HG03571 (cell line): Measurements from ENCODE around the gene ERBB4.

Source experiments
- ATAC-seq: cut with Tn5 transposase; IDR thresholded peaks from one replicate; pipeline ENCODE4 v1.9.1; 2021; ENCODE audit not compliant: unreplicated experiment

Gene ERBB4

GRCh38 chr2:212428681-212429478, 109.7 kb downstream of the ERBB4 start:
- ATAC-seq, result no peak

GRCh38 chr2:212427638-212428037, 111.0 kb downstream of the ERBB4 start:
- ATAC-seq, result no peak

- ATAC-seq, result no peak
These were observed 111.8 kb downstream of the ERBB4 start for GRCh38 chr2:212426637-212427412.

- ATAC-seq, result no peak
These were observed 114.5 kb downstream of the ERBB4 start for GRCh38 chr2:212424082-212424481.

- no peak for ATAC-seq
These were observed 115.5 kb downstream of the ERBB4 start for GRCh38 chr2:212423089-212423488.

- ATAC-seq, result no peak
These were observed 116.9 kb downstream of the ERBB4 start for GRCh38 chr2:212421556-212422334.

GRCh38 chr2:212416086-212416485, 122.5 kb downstream of the ERBB4 start:
- no peak for ATAC-seq

GRCh38 chr2:212414767-212415211, 123.8 kb downstream of the ERBB4 start:
- ATAC-seq, result no peak

- ATAC-seq, result no peak
These were observed 129.0 kb downstream of the ERBB4 start for GRCh38 chr2:212409560-212409959.

GRCh38 chr2:212408524-212408923, 130.1 kb downstream of the ERBB4 start:
- no peak for ATAC-seq

GRCh38 chr2:212406716-212407115, 131.9 kb downstream of the ERBB4 start:
- ATAC-seq, result no peak

- no peak for ATAC-seq
These were observed 136.3 kb downstream of the ERBB4 start for GRCh38 chr2:212402316-212402715.

GRCh38 chr2:212398316-212398715, 140.3 kb downstream of the ERBB4 start:
- no peak for ATAC-seq

- no peak for ATAC-seq
These were observed 146.1 kb downstream of the ERBB4 start for GRCh38 chr2:212392544-212392943.

GRCh38 chr2:212392043-212392442, 146.6 kb downstream of the ERBB4 start:
- no peak for ATAC-seq

GRCh38 chr2:212387146-212387545, 151.5 kb downstream of the ERBB4 start:
- no peak for ATAC-seq

GRCh38 chr2:212385241-212385640, 153.4 kb downstream of the ERBB4 start:
- ATAC-seq, result no peak

- ATAC-seq, result no peak
These were observed 154.6 kb downstream of the ERBB4 start for GRCh38 chr2:212384027-212384426.

GRCh38 chr2:212381428-212382102, 157.0 kb downstream of the ERBB4 start:
- no peak for ATAC-seq

GRCh38 chr2:212379103-212379502, 159.5 kb downstream of the ERBB4 start:
- ATAC-seq, result no peak

- no peak for ATAC-seq
These were observed 171.2 kb downstream of the ERBB4 start for GRCh38 chr2:212367431-212367830.
